Measurements from ENCODE around the gene CAPRIN2.

The CAPRIN2 gene

DNA sequence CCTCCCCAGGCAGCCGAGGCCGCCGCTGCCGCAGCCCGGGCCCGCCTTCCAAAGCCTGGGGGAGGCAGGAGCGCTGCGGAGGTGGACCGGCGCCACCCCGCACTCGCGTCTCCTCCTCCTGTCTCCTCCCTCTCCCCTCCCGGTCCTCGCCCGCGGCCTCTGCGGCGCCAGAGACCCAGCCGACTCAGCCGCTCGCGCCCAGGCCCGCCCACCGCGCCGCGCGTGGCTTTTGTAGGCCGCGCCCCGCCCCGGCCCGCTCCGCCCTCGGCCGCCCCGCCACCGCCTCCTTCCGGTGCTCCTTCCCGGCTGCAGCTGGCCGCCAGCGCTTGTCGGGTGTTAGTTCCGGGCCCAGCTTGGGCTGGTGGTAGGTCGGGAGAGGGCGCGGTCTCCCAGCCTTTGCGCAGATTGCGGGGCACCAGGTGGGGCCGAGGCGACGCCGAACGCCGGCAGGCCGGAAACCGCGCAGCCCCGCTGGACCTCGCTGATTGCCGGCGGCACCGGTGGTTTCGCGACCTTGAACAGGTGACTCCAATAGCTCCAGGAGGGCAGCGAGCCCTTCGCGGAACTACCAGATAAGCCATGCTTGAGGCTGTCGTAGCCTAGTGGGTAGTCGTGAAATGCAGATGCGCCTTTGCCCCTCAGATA, at the start of gene CAPRIN2:
TSS of gene CAPRIN2 (minus strand) at position 202 of the 645 bp plus-strand sequence. CDS start 1,431 bp downstream, outside the sequence.
- peak; percentile 88 for DNase-seq (ENCODE audit: low read depth)

DNA sequence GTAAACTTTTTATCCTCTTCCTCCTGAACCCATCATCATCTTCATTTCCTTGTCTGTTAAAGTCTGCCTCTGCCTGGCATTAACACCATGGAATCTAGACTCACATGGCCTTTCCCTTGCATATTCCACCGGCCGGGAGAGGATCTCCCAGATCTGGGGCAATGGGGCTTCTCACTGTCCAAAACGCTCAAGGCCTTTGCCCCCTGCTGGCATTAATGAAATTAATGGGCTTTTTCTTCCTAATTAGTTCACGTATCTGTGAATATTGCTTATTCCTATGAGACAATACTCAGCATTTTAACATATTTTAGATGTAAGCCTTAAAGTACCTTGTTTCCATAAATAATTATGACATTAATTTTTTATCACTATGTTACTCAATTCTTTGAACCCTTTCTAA, 42.9 kb upstream of the CAPRIN2 start:
- DNase-seq (ENCODE audit: low read depth) = no peak

DNA sequence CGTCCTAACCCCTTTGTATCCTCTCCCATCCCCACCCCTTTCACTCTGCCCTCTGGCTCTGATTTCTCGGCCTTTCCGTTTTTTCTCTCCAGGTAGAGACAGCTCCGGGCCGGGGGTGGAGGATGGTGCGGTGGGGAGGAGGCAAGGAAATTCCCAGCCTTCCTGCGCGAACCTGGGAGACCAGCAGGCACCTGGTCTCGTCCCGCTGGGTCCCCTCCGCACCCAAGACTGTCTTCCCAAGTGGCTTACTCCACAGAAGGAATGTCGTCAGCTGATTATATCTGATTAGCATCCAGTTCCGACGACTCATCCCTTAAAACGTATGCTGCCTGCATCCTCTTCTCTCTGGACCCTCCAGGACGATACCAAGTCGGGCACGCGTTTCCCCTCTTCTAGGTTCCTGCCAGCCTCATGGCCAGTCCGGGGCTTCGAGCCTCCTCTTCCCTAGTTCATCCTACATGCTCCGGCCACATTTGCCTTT, 42.2 kb upstream of the CAPRIN2 start:
- DNase-seq (ENCODE audit: low read depth) = no peak

DNA sequence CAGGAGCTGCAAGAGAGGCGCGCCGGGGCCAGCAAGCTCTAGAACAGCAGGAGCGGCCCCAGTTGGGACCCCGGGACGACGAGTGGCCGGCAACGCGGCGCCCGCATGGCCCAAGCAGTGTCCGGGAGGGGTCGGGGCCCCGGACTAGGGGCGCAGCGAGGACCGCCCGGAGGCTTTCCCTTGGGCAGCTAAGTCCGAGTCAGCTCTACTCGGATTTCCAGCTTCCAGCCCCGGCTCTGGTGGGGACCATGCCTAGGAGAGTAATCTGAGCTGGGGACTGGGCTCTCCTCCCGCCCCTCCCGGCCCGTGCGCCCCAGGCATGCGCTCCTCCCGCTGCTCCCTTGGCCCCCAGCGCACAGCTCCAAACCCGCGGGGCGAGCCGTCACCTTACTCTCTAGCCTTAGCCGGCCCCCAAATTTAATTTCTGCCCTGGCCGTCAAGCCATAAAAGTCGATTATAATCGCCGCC, 41.6 kb upstream of the CAPRIN2 start:
- no peak for DNase-seq (ENCODE audit: low read depth)

DNA sequence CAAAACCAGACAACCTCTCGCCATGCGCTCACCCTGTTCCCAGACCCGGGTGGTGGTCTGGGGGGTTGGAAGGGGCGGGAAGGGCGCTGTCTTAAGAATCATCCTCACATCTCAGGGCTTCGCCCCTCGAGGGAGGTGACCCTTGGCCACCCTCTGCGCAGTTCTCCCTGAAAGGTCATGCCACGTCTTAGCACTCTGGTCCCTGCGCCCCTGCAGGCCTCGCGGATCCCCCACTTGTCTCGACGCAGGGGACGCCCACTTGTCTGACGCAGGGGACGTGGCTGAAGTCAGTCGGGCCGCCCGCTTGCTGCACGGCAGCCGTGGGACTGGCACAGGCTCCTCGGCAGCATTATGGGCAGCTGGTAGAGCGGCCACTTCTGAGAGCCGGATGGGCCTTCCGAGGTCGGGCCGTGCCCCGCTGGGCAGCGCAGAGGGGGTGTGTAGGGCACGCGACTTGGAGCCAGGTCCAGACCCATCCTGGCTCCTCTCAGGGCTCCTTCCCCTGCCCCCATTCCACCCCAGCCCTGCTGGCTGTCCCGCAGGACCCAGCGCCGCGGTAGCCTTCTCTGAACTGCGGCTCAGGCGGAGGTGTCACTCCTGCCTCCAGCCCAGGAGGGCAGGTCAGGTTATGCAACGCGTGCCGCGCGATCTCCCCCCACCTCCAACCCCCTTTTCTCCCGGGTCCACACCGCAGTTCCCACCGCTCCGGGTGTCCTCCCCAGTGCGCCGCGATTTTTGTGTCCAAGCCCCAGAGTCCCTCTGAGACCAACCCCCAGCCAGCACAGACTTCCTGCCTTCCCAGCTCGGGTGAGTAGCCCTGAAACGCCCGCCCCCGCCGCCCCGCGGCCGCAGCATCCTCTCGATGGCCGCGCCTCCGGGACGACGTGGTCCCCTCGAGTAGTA, 40.9 kb upstream of the CAPRIN2 start:
- DNase-seq (ENCODE audit: low read depth) = peak; percentile 53

DNA sequence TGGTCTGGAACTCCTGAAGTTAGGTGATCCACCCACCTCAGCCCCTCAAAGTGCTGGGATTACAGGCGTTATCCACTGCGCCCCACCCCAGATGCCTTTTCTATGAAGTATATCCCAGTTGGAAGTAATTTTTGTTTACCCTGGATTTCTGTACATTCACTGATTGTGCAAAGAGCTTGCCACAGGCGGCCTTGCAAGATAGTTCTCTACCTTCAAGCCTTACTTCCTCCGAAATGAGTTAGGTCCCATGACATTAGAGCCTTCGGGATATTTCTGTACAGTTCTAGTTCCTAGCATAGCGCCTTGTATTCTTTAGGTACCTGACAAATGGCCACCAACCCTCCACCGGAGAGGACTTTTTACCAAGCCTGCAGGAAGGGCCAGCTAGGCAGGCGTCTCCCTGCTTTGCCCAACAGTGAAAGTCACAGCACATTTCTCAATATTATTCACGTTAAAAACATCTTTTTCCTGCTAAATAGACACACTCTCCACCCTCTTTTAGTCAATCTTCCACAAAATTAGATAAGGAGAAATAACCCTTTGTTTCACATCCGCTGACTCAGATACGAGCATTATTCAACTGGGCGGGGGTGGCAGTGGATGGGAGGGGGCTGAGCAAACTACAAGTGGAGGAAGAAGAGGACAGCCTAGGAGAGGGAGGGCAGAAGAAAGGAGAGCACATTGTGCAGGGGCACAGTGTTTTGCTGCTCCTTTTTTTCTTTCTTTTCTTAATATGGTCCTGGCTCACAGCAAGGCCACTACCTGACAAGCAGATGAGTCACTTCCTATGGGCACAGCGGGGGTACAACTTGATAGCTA, 40.0 kb upstream of the CAPRIN2 start:
- DNase-seq (ENCODE audit: low read depth) = peak; percentile 42

GRCh38 chr12:30794020-30794419, 39.3 kb upstream of the CAPRIN2 start:
- no peak for DNase-seq (ENCODE audit: low read depth)

DNA sequence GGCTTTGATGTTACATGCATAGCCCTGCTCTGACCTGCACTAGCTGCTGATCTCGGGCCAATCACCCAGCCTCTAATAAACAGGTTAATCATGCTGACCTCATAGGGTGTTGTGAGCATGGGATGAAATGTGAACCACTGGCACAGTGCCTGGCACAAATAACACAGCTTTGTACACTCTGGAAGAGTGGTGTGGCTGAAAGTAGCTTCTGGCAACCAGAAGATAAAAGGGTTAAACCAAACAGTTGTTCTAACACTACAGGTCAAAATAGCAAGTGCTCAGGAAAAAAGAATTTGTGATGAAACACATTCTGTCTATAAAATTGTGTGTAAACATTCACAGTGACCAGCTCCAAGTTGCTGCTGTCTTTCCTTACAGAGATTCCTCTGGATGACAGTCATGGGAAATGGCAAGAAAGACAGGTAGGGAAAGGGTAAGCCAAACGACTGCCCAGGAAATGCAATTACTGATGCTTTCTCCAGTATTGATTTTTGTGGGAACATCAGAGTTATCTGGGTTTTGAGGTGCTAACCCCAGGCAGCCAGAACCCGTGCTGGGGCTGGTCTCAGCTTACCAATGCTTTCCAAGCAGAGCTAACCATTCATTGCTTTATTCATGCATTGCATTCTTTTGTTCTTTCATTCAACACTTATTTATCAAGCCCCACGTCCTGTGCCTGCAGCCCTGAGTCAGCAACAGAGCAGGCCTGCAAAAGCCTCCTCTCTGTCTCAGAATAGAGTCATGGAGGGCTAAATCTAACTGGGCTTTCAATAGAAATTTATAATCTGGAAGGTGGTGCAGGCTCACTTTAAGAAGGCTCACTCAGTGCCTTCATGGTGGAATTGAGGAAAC, 38.1 kb upstream of the CAPRIN2 start:
- DNase-seq (ENCODE audit: low read depth) = no peak

DNA sequence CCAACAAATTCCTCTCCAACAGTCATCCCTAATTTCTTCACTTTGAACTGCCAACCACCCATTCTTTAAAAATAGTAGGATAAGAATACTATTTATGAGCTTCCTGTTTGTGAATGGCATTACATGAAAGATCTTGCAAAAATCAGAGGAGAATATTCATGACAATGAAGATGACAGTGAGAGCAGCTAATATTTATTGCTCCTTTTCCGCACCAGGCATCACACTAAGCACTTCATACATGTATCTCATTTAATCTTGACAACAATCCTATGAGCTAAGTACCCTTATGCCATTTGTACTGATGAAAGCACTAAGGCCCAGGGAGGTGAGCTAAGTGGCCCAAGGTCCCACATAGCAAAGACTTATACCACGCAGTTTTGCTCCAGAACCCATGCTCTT, 37.3 kb upstream of the CAPRIN2 start:
- DNase-seq (ENCODE audit: low read depth) = no peak

GRCh38 chr12:30788754-30789153, 34.0 kb upstream of the CAPRIN2 start:
- no peak for DNase-seq (ENCODE audit: low read depth)

DNA sequence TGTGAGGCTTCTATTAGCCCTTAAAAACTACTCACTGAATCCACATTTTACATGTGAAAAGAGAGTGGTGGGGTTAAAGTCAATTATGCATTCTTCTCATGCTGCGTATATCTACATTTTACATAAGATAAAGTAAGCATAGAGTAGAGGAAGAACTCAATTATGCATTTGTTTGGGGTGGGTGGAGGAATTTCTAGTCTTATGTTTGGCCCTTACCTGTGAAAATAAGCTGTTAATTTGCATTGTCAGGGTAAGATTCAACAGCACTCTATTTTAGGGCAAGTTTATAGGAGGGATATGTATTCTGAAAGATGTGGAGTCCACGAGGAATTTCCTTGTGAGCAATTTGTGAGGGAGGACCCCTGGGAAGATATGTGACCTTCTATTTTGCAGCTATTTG, 30.9 kb upstream of the CAPRIN2 start:
- no peak for DNase-seq (ENCODE audit: low read depth)

DNA sequence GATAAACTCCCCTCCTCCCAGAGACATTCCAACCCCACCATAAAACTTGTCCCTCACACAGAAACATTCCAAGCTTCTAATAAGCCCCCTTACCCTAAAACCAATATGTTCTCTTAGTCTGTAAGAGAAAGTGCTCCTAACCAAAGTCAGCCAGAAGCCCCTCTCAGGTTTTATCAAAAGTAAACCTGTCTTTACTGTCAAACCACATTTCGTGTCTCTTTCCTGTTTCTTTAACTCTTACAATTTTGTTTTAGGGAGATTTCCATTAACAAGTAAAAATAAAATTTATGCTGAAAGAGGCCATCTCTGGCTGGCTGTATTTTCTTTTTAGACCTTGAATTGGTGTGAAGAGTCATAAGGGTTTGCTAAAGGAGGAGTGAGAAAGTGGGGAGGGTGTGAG, 29.8 kb upstream of the CAPRIN2 start:
- DNase-seq (ENCODE audit: low read depth) = no peak

DNA sequence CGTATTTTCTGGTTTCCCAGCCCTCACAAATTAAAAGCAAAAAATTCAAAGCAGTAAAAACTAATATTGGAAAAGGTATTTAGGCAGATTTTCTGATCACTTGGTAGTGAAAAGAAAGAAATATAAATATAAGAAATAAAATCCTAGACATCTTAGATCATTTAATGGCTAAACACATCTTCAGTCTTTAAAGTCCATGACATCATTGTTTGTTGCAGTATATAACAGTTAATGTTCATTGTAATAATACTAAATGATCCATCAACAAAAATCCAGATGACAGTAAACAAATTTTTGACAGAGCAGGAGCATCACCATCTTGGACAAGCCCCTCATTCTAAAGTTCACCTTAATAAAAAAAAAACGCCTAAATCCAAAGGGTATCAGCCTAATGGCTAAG, 29.2 kb upstream of the CAPRIN2 start:
- DNase-seq (ENCODE audit: low read depth) = no peak

DNA sequence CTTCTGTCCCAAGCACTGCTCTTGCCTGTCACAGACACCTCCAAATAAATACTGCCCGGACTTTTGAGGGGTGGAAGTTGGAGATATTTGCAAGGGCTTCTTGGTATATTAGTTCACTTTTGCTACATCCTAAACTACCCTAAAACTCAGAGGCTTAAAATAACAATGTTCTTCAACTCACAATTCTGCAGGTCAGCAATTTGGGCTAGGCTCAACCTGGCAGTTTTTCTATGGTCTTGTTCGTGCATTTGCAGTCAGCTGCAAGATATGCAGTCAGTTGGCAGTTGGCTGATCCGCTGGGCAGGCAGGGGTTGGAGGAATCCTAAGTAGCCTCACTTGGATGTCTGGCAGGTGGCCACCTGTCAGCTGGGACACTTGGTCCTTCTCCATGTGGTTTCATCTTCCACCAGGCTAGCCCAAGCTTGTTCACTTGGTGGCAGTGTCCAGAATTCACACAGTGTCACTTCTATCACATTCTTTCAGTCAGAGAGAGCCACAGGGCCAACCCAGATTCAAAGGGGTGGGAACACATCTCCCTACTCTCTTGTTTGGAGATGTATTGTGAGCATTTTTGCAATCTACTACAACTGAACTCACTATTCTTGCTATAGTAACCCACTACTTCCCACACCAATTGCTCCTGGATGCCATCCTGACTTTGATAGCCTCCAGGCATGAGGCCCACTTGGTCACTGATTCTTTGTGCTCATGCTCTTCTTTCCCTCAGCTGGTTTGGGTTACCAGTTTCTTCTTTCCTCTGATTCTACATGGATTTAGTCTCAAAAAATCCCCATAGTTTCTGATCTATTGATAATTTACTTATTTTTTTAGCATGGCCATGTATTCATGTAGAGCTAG, 27.8 kb upstream of the CAPRIN2 start:
- DNase-seq (ENCODE audit: low read depth) = no peak

DNA sequence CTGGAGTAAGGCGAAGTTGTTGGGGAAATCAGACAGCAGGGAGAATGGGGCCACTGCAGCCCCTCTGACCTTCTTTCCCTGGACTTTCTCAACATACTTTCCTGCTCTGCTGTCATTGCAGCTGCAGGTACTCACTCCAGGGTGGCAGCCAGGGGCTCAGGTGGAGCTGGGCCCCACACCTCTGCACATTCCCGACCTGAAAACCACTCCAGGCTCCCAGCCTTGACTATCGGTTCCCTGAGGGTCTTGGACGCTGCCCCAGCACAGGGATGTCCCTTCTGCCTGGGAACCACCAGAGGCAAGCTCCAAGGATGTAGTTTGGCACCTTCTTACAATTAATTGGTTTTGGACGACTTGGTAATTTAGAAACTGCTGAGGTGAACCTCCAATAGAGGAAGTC, 24.8 kb upstream of the CAPRIN2 start:
- DNase-seq (ENCODE audit: low read depth) = no peak

GRCh38 chr12:30779178-30779577, 24.4 kb upstream of the CAPRIN2 start:
- no peak for DNase-seq (ENCODE audit: low read depth)

DNA sequence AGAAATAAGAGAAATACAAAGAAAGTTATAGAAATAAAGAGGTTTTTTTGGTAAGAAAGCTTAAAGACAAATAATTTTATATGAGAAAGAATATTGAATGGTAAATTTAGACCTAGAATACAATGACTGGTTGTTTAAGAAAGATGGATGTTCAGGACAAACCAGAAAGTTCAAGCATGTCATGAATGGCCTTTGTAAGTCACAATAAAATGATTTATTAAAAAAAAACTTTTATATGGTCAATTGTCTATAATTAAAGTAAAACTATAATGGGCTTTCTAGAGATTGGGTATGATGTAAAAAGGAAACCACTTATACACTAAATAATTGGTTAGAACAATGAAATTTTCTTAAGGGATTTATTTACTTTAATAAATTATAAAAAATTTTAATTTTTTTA, 19.8 kb upstream of the CAPRIN2 start:
- no peak for DNase-seq (ENCODE audit: low read depth)

DNA sequence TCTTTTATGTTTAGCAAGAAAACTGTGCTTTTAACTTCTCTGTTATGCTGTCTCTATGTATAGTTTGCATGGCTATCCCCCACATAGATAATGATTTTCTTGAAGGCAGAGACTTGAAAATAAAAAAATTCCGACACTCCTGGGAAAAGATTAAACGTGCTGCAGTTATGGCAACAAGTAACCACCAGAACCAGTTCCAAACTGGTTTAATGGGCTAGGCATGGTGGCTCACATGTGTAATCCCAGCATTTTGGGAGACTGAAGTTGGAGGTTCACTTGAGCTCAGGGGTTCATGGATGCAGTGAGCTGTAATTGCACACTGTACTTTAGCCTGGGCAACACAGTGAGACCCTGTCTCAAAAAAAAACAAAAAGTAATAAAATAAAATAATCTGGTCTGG, 15.1 kb upstream of the CAPRIN2 start:
- no peak for DNase-seq (ENCODE audit: low read depth)

DNA sequence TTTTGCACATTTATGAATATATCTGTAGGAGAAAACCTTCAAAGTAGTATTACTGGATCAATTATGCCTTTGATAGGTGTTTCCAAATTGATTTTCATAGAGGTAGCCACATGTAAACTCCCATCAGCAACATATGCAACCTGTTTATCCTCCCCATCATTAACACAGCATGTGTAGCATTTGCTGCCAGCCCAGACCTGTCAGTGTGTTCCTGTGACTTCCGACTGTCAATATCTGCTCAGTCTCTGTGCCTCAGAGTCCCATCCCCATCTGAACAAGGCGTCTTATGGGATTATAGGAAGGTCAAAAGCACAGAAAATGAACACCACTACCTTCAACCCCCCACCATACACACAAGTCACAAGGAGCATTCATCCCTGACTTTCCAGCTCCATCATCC, 9.5 kb upstream of the CAPRIN2 start:
- DNase-seq (ENCODE audit: low read depth) = no peak

DNA sequence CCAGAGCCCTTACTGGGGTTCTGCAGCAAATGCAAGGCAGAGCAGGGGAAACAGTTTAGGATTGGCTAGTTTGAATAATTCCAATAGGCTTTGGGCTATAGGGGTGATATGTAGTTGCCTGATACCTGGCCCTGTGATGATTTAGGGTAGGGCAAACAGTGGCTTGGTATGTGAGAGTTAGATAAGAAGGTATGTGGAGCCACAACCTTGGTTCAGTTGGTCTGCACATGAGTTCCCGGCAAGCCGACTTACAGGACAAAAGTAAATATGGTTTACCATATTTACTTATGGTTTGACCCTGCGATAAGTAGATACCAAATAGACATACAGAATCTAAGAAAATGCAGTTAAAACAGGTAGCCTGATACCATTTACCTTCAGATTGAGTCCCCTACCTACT, 8.3 kb upstream of the CAPRIN2 start:
- DNase-seq (ENCODE audit: low read depth) = no peak

All from GM04504 (cell line).